Natural killer cell (primary cell): ENCODE measurements around the gene FXYD3. TPM values are rescaled to one million over a fixed set of nuclear protein-coding genes. Genes with fewer than 3 reads are reported as not detected.

Experiments
- ATAC-seq, 3 donors: fragments of 150-1000 bp in 2 of 3; fragments of 200-7000 bp in 1 of 3; cut with Tn5 transposase; 1 replicate in 1 of 3; 2 replicates in 2 of 3; pipeline ENCODE4 v1.10.0; 2021; ENCODE audit warnings: mild to moderate bottlenecking in 2 of 3, moderate library complexity in 2 of 3
- DNase-seq, 2 donors: peaks; one replicate each; pipeline versions ENCODE4 v3.0.0 to v3.0.0-alpha.2; 2013 to 2021; ENCODE audit warnings: mixed read lengths in 1 of 2
- H3K27ac ChIP-seq: one replicate; pipeline ENCODE4 v1.5.1; 2013; ENCODE audit warnings: mild to moderate bottlenecking, low read length
- H3K27me3 ChIP-seq: one replicate; pipeline ENCODE4 v1.6.1; 2013; ENCODE audit warnings: low read length; ENCODE audit not compliant: control insufficient read depth, insufficient read depth
- H3K36me3 ChIP-seq: one replicate; pipeline ENCODE4 v1.6.1; 2013; ENCODE audit warnings: low read length; ENCODE audit not compliant: control insufficient read depth, insufficient read depth
- H3K4me1 ChIP-seq: one replicate; pipeline ENCODE4 v1.6.1; 2013; ENCODE audit warnings: low read length; ENCODE audit not compliant: control insufficient read depth, insufficient read depth
- H3K4me3 ChIP-seq: one replicate; pipeline ENCODE4 v1.5.1; 2013; ENCODE audit warnings: low read length
- H3K9me3 ChIP-seq: one replicate; pipeline ENCODE4 v1.6.1; 2013; ENCODE audit warnings: low read length; ENCODE audit not compliant: control insufficient read depth, insufficient read depth
- H3K27ac Mint-ChIP-seq, 2 donors: one replicate each; pipeline ENCODE4 v1.8.0; 2022; ENCODE audit warnings: mild to moderate bottlenecking in 2 of 2, mixed read lengths in 2 of 2, moderate library complexity in 1 of 2
- H3K27me3 Mint-ChIP-seq, 2 donors: one replicate each; pipeline ENCODE4 v1.8.0; 2022; ENCODE audit warnings: low read depth in 2 of 2, mixed read lengths in 2 of 2
- H3K36me3 Mint-ChIP-seq: one replicate; pipeline ENCODE4 v1.8.0; 2022; ENCODE audit warnings: mixed read lengths
- H3K4me1 Mint-ChIP-seq, 2 donors: one replicate each; pipeline ENCODE4 v1.8.0; 2022; ENCODE audit warnings: mixed read lengths in 2 of 2
- H3K4me3 Mint-ChIP-seq: one replicate; pipeline ENCODE4 v1.8.0; 2022; ENCODE audit warnings: mild to moderate bottlenecking, moderate library complexity, mixed read lengths
- H3K9me3 Mint-ChIP-seq, 2 donors: one replicate each; pipeline ENCODE4 v1.8.0; 2022; ENCODE audit warnings: mixed read lengths in 2 of 2
- CTCF ChIP-seq: fragments of 200-600 bp; IDR thresholded peaks from one replicate; pipeline ENCODE4 v1.8.0; 2022; ENCODE audit warnings: antibody characterized with exemption
- WGBS: methylation state at CpG from one replicate; pipeline ENCODE4 v1.1.7; 2013; ENCODE audit warnings: missing lambda C conversion rate; ENCODE audit not compliant: insufficient coverage; 5-methylcytosine and 5-hydroxymethylcytosine counted together
- intact Hi-C: fragments of 100-400 bp; cut with micrococcal nuclease; formaldehyde crosslinking; loops from one replicate; pipeline ENCODE4 v1.14.2; 2022
- total RNA-seq, 4 donors: library from RNA; stranded (reverse); fragments of 120-200 nt in 1 of 4; gene quantifications; one replicate each; pipeline versions ENCODE4 v1.2.3 to v1.2.4, GENCODE V29; 2013 to 2022

Gene FXYD3
- total RNA-seq, 3 donors from 2014 or later (not counting 1 experiment from before 2014, with no cell fraction given) = not detected

- Mint-ChIP-seq H3K27me3 (no peaks in the 10 kb centered on the region), H3K27ac (peak overlapping the region in 1 of 2 donors; percentile 44), H3K4me1 (peaks cover 37 to 46% of the 10 kb centered on the region in 2 donors), H3K36me3 (peaks cover 44% of the 10 kb centered on the region), H3K9me3 (peaks cover 0 to 4% of the 10 kb centered on the region in 2 donors), H3K4me3 (no peak overlapping the region)
- intact Hi-C loops = no loop called here
- H3K36me3 ChIP-seq = peaks cover 84% of the 10 kb centered on the region
- 69% methylated on average over 8 of the region's 9 CpGs for WGBS
- DNase-seq = no peak
- H3K27ac ChIP-seq = no peak overlapping the region
- H3K27me3 ChIP-seq = no peaks in the 10 kb centered on the region
- no peak overlapping the region for H3K4me3 ChIP-seq
- H3K4me1 ChIP-seq = peaks cover 14% of the 10 kb centered on the region
- H3K9me3 ChIP-seq = no peaks in the 10 kb centered on the region
- no peak for TF ChIP-seq CTCF
- ATAC-seq = no peak
Measured at GRCh38 chr19:35160629-35161433, 45.2 kb downstream of the FXYD3 start.

DNA sequence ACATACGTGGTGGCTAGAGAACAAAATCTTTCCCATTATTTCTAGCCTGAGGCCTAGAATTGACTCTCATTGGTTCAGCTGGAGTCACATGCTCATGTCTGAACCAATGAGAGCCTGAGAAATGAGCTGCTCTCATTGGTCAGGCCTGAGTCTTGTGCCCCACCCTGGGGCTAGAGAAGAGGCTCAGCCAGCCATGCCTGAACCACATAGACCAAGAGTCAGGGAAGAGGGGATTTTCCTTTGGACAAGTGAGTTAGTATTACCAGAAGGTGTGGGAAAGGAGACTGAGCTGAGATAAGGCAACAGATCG is 45.8 kb downstream of the FXYD3 start:
- intact Hi-C loops = no loop called here
- Mint-ChIP-seq H3K27me3 (no peaks in the 10 kb centered on the region), H3K27ac (no peak overlapping the region), H3K4me1 (peaks cover 33 to 44% of the 10 kb centered on the region in 2 donors), H3K9me3 (peaks cover 0 to 4% of the 10 kb centered on the region in 2 donors), H3K36me3 (peaks cover 48% of the 10 kb centered on the region), H3K4me3 (no peak overlapping the region)
- no peak overlapping the region for H3K4me3 ChIP-seq
- TF ChIP-seq CTCF = no peak
- H3K4me1 ChIP-seq = peaks cover 14% of the 10 kb centered on the region
- no peak for ATAC-seq
- 94% methylated on average over 2 of the region's 2 CpGs for WGBS
- no peak for DNase-seq
- H3K27ac ChIP-seq = no peak overlapping the region
- H3K27me3 ChIP-seq = no peaks in the 10 kb centered on the region
- no peaks in the 10 kb centered on the region for H3K9me3 ChIP-seq
- H3K36me3 ChIP-seq = peaks cover 89% of the 10 kb centered on the region

- no peak for DNase-seq
- H3K27ac ChIP-seq = no peak overlapping the region
- peaks cover 91% of the 10 kb centered on the region for H3K36me3 ChIP-seq
- Mint-ChIP-seq H3K27me3 (no peaks in the 10 kb centered on the region), H3K4me1 (peaks cover 42 to 53% of the 10 kb centered on the region in 2 donors), H3K36me3 (peaks cover 52% of the 10 kb centered on the region), H3K4me3 (no peak overlapping the region), H3K27ac (peak overlapping the region; percentile 54 to 68), H3K9me3 (peaks cover 0 to 4% of the 10 kb centered on the region in 2 donors)
- no peak overlapping the region for H3K4me3 ChIP-seq
- ATAC-seq = no peak
- no peak for TF ChIP-seq CTCF
- 97% methylated on average over 5 of the region's 6 CpGs for WGBS
- intact Hi-C loops = no loop called here
- no peaks in the 10 kb centered on the region for H3K9me3 ChIP-seq
- peaks cover 18% of the 10 kb centered on the region for H3K4me1 ChIP-seq
- H3K27me3 ChIP-seq = no peaks in the 10 kb centered on the region
Measured at GRCh38 chr19:35162471-35163326, 47.1 kb downstream of the FXYD3 start.
